Measurements from ENCODE around the gene STX8.

- TF ChIP-seq CTCF (IDR thresholded peaks at IDR 0.05) (no peak), POLR2AphosphoS5 (IDR thresholded peaks at IDR 0.05; ENCODE audit: low read depth, low read length) (no peak), TCF7L2 (IDR thresholded peaks at IDR 0.05; ENCODE audit: low read depth, low read length) (no peak)
- TF ChIP-seq, protein P1, sequence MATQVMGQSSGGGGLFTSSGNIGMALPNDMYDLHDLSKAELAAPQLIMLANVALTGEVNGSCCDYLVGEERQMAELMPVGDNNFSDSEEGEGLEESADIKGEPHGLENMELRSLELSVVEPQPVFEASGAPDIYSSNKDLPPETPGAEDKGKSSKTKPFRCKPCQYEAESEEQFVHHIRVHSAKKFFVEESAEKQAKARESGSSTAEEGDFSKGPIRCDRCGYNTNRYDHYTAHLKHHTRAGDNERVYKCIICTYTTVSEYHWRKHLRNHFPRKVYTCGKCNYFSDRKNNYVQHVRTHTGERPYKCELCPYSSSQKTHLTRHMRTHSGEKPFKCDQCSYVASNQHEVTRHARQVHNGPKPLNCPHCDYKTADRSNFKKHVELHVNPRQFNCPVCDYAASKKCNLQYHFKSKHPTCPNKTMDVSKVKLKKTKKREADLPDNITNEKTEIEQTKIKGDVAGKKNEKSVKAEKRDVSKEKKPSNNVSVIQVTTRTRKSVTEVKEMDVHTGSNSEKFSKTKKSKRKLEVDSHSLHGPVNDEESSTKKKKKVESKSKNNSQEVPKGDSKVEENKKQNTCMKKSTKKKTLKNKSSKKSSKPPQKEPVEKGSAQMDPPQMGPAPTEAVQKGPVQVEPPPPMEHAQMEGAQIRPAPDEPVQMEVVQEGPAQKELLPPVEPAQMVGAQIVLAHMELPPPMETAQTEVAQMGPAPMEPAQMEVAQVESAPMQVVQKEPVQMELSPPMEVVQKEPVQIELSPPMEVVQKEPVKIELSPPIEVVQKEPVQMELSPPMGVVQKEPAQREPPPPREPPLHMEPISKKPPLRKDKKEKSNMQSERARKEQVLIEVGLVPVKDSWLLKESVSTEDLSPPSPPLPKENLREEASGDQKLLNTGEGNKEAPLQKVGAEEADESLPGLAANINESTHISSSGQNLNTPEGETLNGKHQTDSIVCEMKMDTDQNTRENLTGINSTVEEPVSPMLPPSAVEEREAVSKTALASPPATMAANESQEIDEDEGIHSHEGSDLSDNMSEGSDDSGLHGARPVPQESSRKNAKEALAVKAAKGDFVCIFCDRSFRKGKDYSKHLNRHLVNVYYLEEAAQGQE (IDR thresholded peaks at IDR 0.05; ENCODE audit: insufficient read depth in 1 of 2, low read depth in 2 of 2, low read length in 1 of 2), result no peak
Observed at GRCh38 chr17:9206741-9207332, 368.8 kb downstream of the STX8 start.
